Measurements from ENCODE around the gene CTBP2. TPM values are rescaled to one million over a fixed set of nuclear protein-coding genes. Genes with fewer than 3 reads are reported as not detected.
A peak's percentile ranks its signal among the peaks of the same experiment; 100 is the strongest.
"Not testable (repeated sequence)": the region's sequence is repeated elsewhere in the genome, so short reads cannot be mapped to it uniquely, and the experiment has no call there.

CTBP2 gene
- total RNA-seq, 1 experiment from 2014 or later, result 125 TPM

DNA sequence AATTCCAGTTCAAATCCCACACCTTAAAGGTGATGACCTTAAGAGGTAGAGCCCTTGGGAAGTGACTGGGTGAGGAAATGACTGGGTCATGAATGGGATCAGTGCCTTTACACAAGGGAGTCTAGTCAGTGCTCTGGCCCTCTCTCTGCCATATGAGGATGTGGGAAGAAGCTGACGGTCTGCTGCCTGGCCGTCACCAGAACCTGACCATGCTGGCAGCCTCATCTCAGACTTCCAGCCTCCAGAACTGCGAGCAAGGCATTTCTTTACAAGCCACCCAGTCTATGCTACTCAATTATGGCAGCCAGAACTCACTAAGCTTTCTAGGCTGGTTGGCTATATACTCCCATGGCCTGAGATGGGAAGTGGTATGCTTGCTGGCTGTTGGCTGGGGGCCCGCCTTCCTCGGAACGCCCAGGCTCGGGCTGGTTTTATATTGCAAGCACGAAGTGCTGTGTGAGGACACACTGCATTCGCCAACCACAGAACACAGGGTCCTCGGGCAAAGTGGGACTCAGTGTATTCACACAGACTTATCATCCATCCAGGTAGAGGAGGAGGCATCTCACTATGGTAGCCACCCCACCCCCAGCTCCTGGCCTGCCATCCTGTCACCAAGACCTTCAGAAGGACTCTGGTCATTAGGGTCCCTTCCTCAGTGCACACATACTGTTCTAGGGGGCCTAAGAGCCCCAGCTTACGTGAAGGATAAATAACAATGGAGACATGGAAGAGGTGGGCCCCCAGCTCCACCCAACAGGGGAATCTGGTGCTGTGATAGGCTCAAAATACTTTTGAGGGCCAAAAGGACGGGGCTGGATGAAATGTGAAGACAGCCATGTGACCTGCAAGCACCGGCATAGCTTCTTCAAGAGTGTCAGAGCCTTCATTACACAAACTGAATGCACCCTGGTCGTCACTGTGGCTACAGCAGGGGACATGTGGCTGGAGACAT is 169.4 kb downstream of the CTBP2 start:
- Histone ChIP-seq H3K4me3 (ENCODE audit: low read depth in 2 of 2, low read length in 2 of 2) (no peak overlapping the region), H3K36me3 (ENCODE audit: control insufficient read depth, insufficient read depth, low read length) (peaks cover 18% of the 10 kb centered on the region), H3K27me3 (ENCODE audit: control insufficient read depth, insufficient read depth, low read length) (no peaks in the 10 kb centered on the region), H3K9me3 (ENCODE audit: control insufficient read depth, insufficient read depth, low read depth, low read length) (no peaks in the 10 kb centered on the region), H3K4me1 (ENCODE audit: control insufficient read depth, insufficient read depth, low read length) (no peaks in the 10 kb centered on the region), H3K27ac (ENCODE audit: low read length) (no peak overlapping the region)
- no peak for TF ChIP-seq TCF7L2 (IDR thresholded peaks at IDR 0.05; ENCODE audit: low read depth, low read length)
- no peak; the same call in 1 of the 2 replicates for TF ChIP-seq POLR2AphosphoS5 (IDR thresholded peaks at IDR 0.05; ENCODE audit: low read depth, low read length)
- no peak for TF ChIP-seq SIN3A (IDR thresholded peaks at IDR 0.05; ENCODE audit: borderline replicate concordance, insufficient read depth, low read depth, low read length)
- TF ChIP-seq, protein P1, sequence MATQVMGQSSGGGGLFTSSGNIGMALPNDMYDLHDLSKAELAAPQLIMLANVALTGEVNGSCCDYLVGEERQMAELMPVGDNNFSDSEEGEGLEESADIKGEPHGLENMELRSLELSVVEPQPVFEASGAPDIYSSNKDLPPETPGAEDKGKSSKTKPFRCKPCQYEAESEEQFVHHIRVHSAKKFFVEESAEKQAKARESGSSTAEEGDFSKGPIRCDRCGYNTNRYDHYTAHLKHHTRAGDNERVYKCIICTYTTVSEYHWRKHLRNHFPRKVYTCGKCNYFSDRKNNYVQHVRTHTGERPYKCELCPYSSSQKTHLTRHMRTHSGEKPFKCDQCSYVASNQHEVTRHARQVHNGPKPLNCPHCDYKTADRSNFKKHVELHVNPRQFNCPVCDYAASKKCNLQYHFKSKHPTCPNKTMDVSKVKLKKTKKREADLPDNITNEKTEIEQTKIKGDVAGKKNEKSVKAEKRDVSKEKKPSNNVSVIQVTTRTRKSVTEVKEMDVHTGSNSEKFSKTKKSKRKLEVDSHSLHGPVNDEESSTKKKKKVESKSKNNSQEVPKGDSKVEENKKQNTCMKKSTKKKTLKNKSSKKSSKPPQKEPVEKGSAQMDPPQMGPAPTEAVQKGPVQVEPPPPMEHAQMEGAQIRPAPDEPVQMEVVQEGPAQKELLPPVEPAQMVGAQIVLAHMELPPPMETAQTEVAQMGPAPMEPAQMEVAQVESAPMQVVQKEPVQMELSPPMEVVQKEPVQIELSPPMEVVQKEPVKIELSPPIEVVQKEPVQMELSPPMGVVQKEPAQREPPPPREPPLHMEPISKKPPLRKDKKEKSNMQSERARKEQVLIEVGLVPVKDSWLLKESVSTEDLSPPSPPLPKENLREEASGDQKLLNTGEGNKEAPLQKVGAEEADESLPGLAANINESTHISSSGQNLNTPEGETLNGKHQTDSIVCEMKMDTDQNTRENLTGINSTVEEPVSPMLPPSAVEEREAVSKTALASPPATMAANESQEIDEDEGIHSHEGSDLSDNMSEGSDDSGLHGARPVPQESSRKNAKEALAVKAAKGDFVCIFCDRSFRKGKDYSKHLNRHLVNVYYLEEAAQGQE (IDR thresholded peaks at IDR 0.05; ENCODE audit: insufficient read depth in 1 of 2, low read depth in 2 of 2, low read length in 1 of 2), result no peak
- TF ChIP-seq, protein P2, sequence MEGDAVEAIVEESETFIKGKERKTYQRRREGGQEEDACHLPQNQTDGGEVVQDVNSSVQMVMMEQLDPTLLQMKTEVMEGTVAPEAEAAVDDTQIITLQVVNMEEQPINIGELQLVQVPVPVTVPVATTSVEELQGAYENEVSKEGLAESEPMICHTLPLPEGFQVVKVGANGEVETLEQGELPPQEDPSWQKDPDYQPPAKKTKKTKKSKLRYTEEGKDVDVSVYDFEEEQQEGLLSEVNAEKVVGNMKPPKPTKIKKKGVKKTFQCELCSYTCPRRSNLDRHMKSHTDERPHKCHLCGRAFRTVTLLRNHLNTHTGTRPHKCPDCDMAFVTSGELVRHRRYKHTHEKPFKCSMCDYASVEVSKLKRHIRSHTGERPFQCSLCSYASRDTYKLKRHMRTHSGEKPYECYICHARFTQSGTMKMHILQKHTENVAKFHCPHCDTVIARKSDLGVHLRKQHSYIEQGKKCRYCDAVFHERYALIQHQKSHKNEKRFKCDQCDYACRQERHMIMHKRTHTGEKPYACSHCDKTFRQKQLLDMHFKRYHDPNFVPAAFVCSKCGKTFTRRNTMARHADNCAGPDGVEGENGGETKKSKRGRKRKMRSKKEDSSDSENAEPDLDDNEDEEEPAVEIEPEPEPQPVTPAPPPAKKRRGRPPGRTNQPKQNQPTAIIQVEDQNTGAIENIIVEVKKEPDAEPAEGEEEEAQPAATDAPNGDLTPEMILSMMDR (IDR thresholded peaks at IDR 0.05), result no peak
- BruUV-seq (replicated peaks), result no TSS peak
- ChIA-PET CTCF (interaction anchor here (0.6 to 1.4 kb wide), 3 partner anchors 70 to 714 kb away, joined by 3 to 7 read pairs (median 5); no protein-coding TSS in a partner anchor), POLR2A (no interaction called here)
- ATAC-seq, result no peak
- in situ Hi-C loops (cut with HindIII; ENCODE audit: low pct_unique_long_range_greater_than_20kb, low sequenced_read_pairs) (no loop called here), intact Hi-C loops (cut with micrococcal nuclease; ENCODE audit: unreplicated experiment) (no loop called here)
- no peak for DNase-seq (ENCODE audit: low read depth, low spot score)

DNA sequence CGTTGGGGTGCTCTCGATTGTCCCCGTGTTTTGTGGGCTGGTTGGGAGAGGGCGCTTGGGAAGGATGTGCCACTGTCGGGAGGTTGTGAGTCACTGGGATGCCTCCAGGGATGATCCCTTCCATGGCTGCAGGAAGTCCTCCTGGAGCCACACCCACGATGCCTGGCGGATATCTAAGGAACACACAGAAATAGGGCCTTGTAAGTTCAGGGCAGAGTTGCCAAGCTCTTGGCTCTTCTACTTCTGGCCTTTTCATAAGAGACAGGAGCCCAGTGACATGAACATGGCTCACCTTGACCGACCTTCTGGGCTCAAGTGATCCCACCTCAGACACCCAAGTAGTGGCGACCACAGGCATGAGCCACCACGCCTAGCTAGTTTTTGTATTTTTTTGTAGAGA is 170.8 kb downstream of the CTBP2 start:
- ChIA-PET POLR2A (no interaction called here), CTCF (no interaction called here)
- BruUV-seq (replicated peaks), result no TSS peak
- Histone ChIP-seq H3K9me3 (ENCODE audit: control insufficient read depth, insufficient read depth, low read depth, low read length) (no peaks in the 10 kb centered on the region), H3K36me3 (ENCODE audit: control insufficient read depth, insufficient read depth, low read length) (peaks cover 30% of the 10 kb centered on the region), H3K4me3 (ENCODE audit: low read depth in 2 of 2, low read length in 2 of 2) (no peak overlapping the region), H3K27ac (ENCODE audit: low read length) (no peak overlapping the region), H3K4me1 (ENCODE audit: control insufficient read depth, insufficient read depth, low read length) (no peaks in the 10 kb centered on the region), H3K27me3 (ENCODE audit: control insufficient read depth, insufficient read depth, low read length) (no peaks in the 10 kb centered on the region)
- intact Hi-C loops (cut with micrococcal nuclease; ENCODE audit: unreplicated experiment) (no loop called here), in situ Hi-C loops (cut with HindIII; ENCODE audit: low pct_unique_long_range_greater_than_20kb, low sequenced_read_pairs) (no loop called here)
- DNase-seq (ENCODE audit: low read depth, low spot score), result no peak
- ATAC-seq, result no peak
- no peak for TF ChIP-seq SIN3A (IDR thresholded peaks at IDR 0.05; ENCODE audit: borderline replicate concordance, insufficient read depth, low read depth, low read length)
- TF ChIP-seq, protein P1 (IDR thresholded peaks at IDR 0.05; ENCODE audit: insufficient read depth in 1 of 2, low read depth in 2 of 2, low read length in 1 of 2), result no peak
- TF ChIP-seq, protein P2 (IDR thresholded peaks at IDR 0.05), result no peak
- TF ChIP-seq TCF7L2 (IDR thresholded peaks at IDR 0.05; ENCODE audit: low read depth, low read length), result no peak
- TF ChIP-seq POLR2AphosphoS5 (IDR thresholded peaks at IDR 0.05; ENCODE audit: low read depth, low read length), result no peak

DNA sequence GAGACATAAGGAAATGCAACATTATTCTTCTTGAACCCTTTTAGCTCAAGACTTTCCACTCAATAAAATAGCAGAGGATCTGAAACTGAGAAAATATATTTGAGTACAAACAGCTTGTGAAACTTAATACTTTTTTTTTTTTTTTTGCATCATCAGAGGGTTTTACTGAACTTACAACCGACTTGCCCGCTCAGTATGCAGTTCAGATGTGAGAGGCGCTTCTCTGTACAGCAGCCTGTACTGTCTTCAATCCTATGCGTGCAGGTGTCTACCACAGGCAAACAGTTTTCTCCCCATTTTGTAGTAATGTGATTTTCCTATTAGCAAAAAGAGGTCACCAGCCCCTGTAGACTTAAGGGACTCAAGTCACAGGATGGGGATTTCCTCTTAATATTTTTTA is 171.6 kb downstream of the CTBP2 start:
- H3K9me3 ChIP-seq (ENCODE audit: control insufficient read depth, insufficient read depth, low read depth, low read length); DNase-seq (ENCODE audit: low read depth, low spot score); in situ Hi-C loops (cut with HindIII; ENCODE audit: low pct_unique_long_range_greater_than_20kb, low sequenced_read_pairs); intact Hi-C loops (cut with micrococcal nuclease; ENCODE audit: unreplicated experiment); POLR2A ChIA-PET; H3K27ac ChIP-seq (ENCODE audit: low read length); H3K27me3 ChIP-seq (ENCODE audit: control insufficient read depth, insufficient read depth, low read length); H3K4me1 ChIP-seq (ENCODE audit: control insufficient read depth, insufficient read depth, low read length); CTCF ChIA-PET; H3K4me3 ChIP-seq (ENCODE audit: low read depth in 2 of 2, low read length in 2 of 2); ATAC-seq: not testable (repeated sequence)
- BruUV-seq (replicated peaks), result TSS peak; percentile 73
- peaks cover 34% of the 10 kb centered on the region for H3K36me3 ChIP-seq (ENCODE audit: control insufficient read depth, insufficient read depth, low read length)

Data from Panc1 (cell line).